RWPE1 (cell line): Measurements from ENCODE around the gene DGKQ.

ENCODE experiments used
- CTCF ChIA-PET: fragments of 350-600 bp; sonication (Branson Sonifier 250); formaldehyde crosslinking; extraction: SDS; loops from one replicate; lab custom pipeline; 2021; lab: Yijun Ruan, JAX
- POLR2A ChIA-PET: fragments of 400-600 bp; formaldehyde crosslinking; extraction: SDS; loops from one replicate; lab custom pipeline; 2020; ENCODE audit warnings: antibody characterized with exemption; ENCODE audit not compliant: low non-redundant PET; lab: Yijun Ruan, JAX
- DNase-seq: peaks from one replicate; pipeline ENCODE4 v3.0.0; 2012; ENCODE audit warnings: low spot score
- H3K27ac ChIP-seq: fragments of 450-650 bp; 2 replicates; pipeline ENCODE4 v1.5.1; 2017
- CTCF ChIP-seq: fragments of 450-650 bp; conservative IDR thresholded peaks from 2 replicates; pipeline ENCODE4 v1.5.1; 2017; ENCODE audit warnings: low read depth, mild to moderate bottlenecking

Gene DGKQ

GRCh38 chr4:1004071-1004418 lies 30.7 kb upstream of the DGKQ start:
- ChIA-PET CTCF (no interaction called here), POLR2A (no interaction called here)
- DNase-seq, result no peak
- no peak overlapping the region for H3K27ac ChIP-seq
- TF ChIP-seq CTCF, result no peak

- no peak for TF ChIP-seq CTCF
- CTCF ChIA-PET, result no interaction called here
- DNase-seq, result no peak
- POLR2A ChIA-PET, result no interaction called here
- no peak overlapping the region for H3K27ac ChIP-seq
Observed at GRCh38 chr4:1003271-1004070, 30.1 kb upstream of the DGKQ start.

GRCh38 chr4:1002631-1003251 lies 29.4 kb upstream of the DGKQ start:
- no peak for DNase-seq
- POLR2A ChIA-PET, result no interaction called here
- no peak for TF ChIP-seq CTCF
- CTCF ChIA-PET, result no interaction called here
- H3K27ac ChIP-seq, result no peak overlapping the region

- no peak for DNase-seq
- no peak overlapping the region for H3K27ac ChIP-seq
- ChIA-PET CTCF (no interaction called here), POLR2A (no interaction called here)
- TF ChIP-seq CTCF, result no peak
Observed at GRCh38 chr4:1002131-1002630, 28.8 kb upstream of the DGKQ start.

- TF ChIP-seq CTCF, result no peak
- ChIA-PET POLR2A (no interaction called here), CTCF (no interaction called here)
- H3K27ac ChIP-seq, result no peak overlapping the region
- no peak for DNase-seq
Observed at GRCh38 chr4:1001561-1002130, 28.3 kb upstream of the DGKQ start.

GRCh38 chr4:1000686-1001260 lies 27.4 kb upstream of the DGKQ start:
- H3K27ac ChIP-seq, result no peak overlapping the region
- no peak for TF ChIP-seq CTCF
- ChIA-PET CTCF (no interaction called here), POLR2A (no interaction called here)
- no peak for DNase-seq
